HepG2 (cell line): ENCODE results near the gene INO80E. TPM values are rescaled to one million over a fixed set of nuclear protein-coding genes. Genes with fewer than 3 reads are reported as not detected.

ENCODE experiments used
- AKNA ChIP-seq: sonication (generic); formaldehyde crosslinking; IDR thresholded peaks from 2 replicates; pipeline ENCODE4 v1.4.0; 2020; ENCODE audit warnings: missing genetic modification reagents, borderline replicate concordance
- EHMT2 ChIP-seq: fragments of 200-600 bp; sonication (generic); IDR thresholded peaks from 2 replicates; pipeline ENCODE4 v1.7.0; 2017; ENCODE audit warnings: antibody characterized with exemption, low read depth, low read length, borderline replicate concordance
- FOXM1 ChIP-seq: sonication (generic); formaldehyde crosslinking; IDR thresholded peaks from 2 replicates; pipeline ENCODE4 v1.5.0; 2020; ENCODE audit warnings: missing genetic modification reagents
- ISL2 ChIP-seq: sonication (generic); formaldehyde crosslinking; IDR thresholded peaks from 2 replicates; pipeline ENCODE4 v1.5.0; 2020; ENCODE audit warnings: missing genetic modification reagents
- MATR3 ChIP-seq: sonication (generic); formaldehyde crosslinking; IDR thresholded peaks from 2 replicates; pipeline ENCODE4 v1.4.0; 2020; ENCODE audit warnings: missing genetic modification reagents
- RBFOX2 ChIP-seq: fragments of 200-400 bp; formaldehyde crosslinking; IDR thresholded peaks from 2 replicates; pipeline ENCODE4 v1.6.1; 2017; ENCODE audit warnings: low read depth, mild to moderate bottlenecking, low read length
- REL ChIP-seq: sonication (generic); formaldehyde crosslinking; conservative IDR thresholded peaks from 2 replicates; pipeline ENCODE4 v1.8.0; 2022; ENCODE audit warnings: mild to moderate bottlenecking, missing genetic modification reagents, moderate library complexity
- REXO4 ChIP-seq: sonication (generic); formaldehyde crosslinking; IDR thresholded peaks from 2 replicates; pipeline ENCODE4 v1.8.0; 2022; ENCODE audit warnings: missing genetic modification reagents, mild to moderate bottlenecking, borderline replicate concordance
- RFXANK ChIP-seq: IDR thresholded peaks from 2 replicates; pipeline ENCODE4 v1.6.1; 2016
- SP4 ChIP-seq: sonication (generic); formaldehyde crosslinking; IDR thresholded peaks from 2 replicates; pipeline ENCODE4 v1.8.1; 2023; ENCODE audit warnings: mild to moderate bottlenecking, missing genetic modification reagents
- TCF12 ChIP-seq, 2 experiments: fragments of 450-650 bp in 1 of 2; sonication (generic) in 1 of 2; formaldehyde crosslinking in 1 of 2; IDR thresholded peaks; 2 replicates each; pipeline versions ENCODE4 v1.6.1 to v1.8.0; 2017 to 2022; ENCODE audit warnings: antibody characterized with exemption in 1 of 2, mild to moderate bottlenecking in 1 of 2, missing genetic modification reagents in 1 of 2, moderate library complexity in 1 of 2
- TFE3 ChIP-seq: IDR thresholded peaks from 2 replicates; pipeline ENCODE4 v1.6.1; 2016
- TSC22D2 ChIP-seq: sonication (generic); formaldehyde crosslinking; IDR thresholded peaks from 2 replicates; pipeline ENCODE4 v1.5.1; 2020; ENCODE audit warnings: missing genetic modification reagents, mild to moderate bottlenecking, borderline replicate concordance
- ZHX1 ChIP-seq: sonication (generic); formaldehyde crosslinking; IDR thresholded peaks from 2 replicates; pipeline ENCODE4 v1.8.1; 2022; ENCODE audit warnings: low read depth, mild to moderate bottlenecking, missing genetic modification reagents
- ZNF75D ChIP-seq: sonication (generic); formaldehyde crosslinking; IDR thresholded peaks from 2 replicates; pipeline ENCODE4 v1.8.1; 2023; ENCODE audit warnings: missing genetic modification reagents, mild to moderate bottlenecking, borderline replicate concordance
- ZNF770 ChIP-seq: sonication (generic); formaldehyde crosslinking; IDR thresholded peaks from 2 replicates; pipeline ENCODE4 v1.5.0; 2020; ENCODE audit warnings: mild to moderate bottlenecking, missing genetic modification reagents
- ZSCAN29 ChIP-seq: sonication (generic); formaldehyde crosslinking; conservative IDR thresholded peaks from 2 replicates; pipeline ENCODE4 v1.4.0; 2020; ENCODE audit warnings: mild to moderate bottlenecking, missing genetic modification reagents
- polyA plus RNA-seq, 8 experiments: library from polyadenylated mRNA; depleted of rRNA in 3 of 8; stranded (reverse) in 7 of 8; unstranded in 1 of 8; fragments of >200 nt; fragmentation: Illumina TruSeq in 4 of 8; extraction: Trizol in 4 of 8; gene quantifications; 2 replicates each; pipeline versions ENCODE4 v1.2.1 to v1.2.3, GENCODE V29; 2011 to 2016; ENCODE audit warnings: low read depth in 4 of 8, missing spikeins in 1 of 8, mixed read lengths in 1 of 8; ENCODE audit not compliant: insufficient read depth in 1 of 8
- total RNA-seq, 5 experiments: library from RNA; depleted of rRNA; stranded (reverse); fragments of >200 nt; fragmentation: Illumina TruSeq; extraction: Trizol; gene quantifications; 2 replicates each; pipeline ENCODE4 v1.2.3, GENCODE V29; 2016; ENCODE audit warnings: low read depth in 1 of 5

Gene INO80E
- total and polyA plus RNA-seq, 2 of the 13 experiments (the other 11 are each of a cell fraction or from before 2014, with no cell fraction given) = 25.8 to 45.6 TPM

- TF ChIP-seq AKNA (CRISPR knock-in tag) = peak; percentile 74; the same call in 1 of the 2 replicates
- peak; percentile 96 for TF ChIP-seq SP4
- peak; percentile 92; the same call in 1 of the 2 replicates for TF ChIP-seq TSC22D2 (CRISPR knock-in tag)
- TF ChIP-seq EHMT2 = no peak
- TF ChIP-seq RFXANK = peak; percentile 80; the same call in 1 of the 2 replicates
- no peak for TF ChIP-seq TCF12 (IDR thresholded peaks at IDR 0.05)
- TF ChIP-seq TCF12 (CRISPR knock-in tag; IDR thresholded peaks at IDR 0.05) = no peak; the same call in 1 of the 2 replicates
- TF ChIP-seq ZSCAN29 (CRISPR knock-in tag) = peak; percentile 84
- peak; percentile 62; the same call in 1 of the 2 replicates for TF ChIP-seq ZNF770 (CRISPR knock-in tag)
- TF ChIP-seq MATR3 = no peak
- TF ChIP-seq REL (CRISPR knock-in tag) = peak; percentile 99
- TF ChIP-seq TFE3 (CRISPR knock-in tag) = peak; percentile 89
- TF ChIP-seq FOXM1 = no peak; the same call in 1 of the 2 replicates
- TF ChIP-seq RBFOX2 = peak; percentile 52; the same call in 1 of the 2 replicates
- TF ChIP-seq ISL2 (CRISPR knock-in tag) = peak; percentile 69
- no peak; the same call in 1 of the 2 replicates for TF ChIP-seq REXO4 (CRISPR knock-in tag)
- no peak for TF ChIP-seq ZNF75D
- TF ChIP-seq ZHX1 (CRISPR knock-in tag) = peak; percentile 87
Measured at GRCh38 chr16:30052671-30053372, 56.8 kb downstream of the INO80E start (continued).
